Right cardiac atrium (tissue), 5 donors: Measurements from ENCODE around the gene HMGA1. TPM values are rescaled to one million over a fixed set of nuclear protein-coding genes. Genes with fewer than 3 reads are reported as not detected.
A peak's percentile ranks its signal among the peaks of the same experiment; 100 is the strongest.

Experiments used
- ATAC-seq, 2 donors: fragments of 200-7000 bp; cut with Tn5 transposase; one replicate each; pipeline versions ENCODE4 v1.8.0 to v1.9.1; 2020; ENCODE audit warnings: moderate library complexity in 2 of 2, mild to moderate bottlenecking in 1 of 2
- DNase-seq, 3 donors: peaks; one replicate each; pipeline ENCODE4 v3.0.0-alpha.2; 2020
- H3K27ac ChIP-seq: one replicate; pipeline ENCODE4 v1.5.1; 2013; ENCODE audit warnings: mild to moderate bottlenecking, low read length, control low read depth, moderate library complexity
- H3K27me3 ChIP-seq: one replicate; pipeline ENCODE4 v1.6.1; 2013; ENCODE audit not compliant: control insufficient read depth, insufficient read depth
- H3K4me1 ChIP-seq: one replicate; pipeline ENCODE4 v1.6.1; 2013; ENCODE audit warnings: low read length; ENCODE audit not compliant: control insufficient read depth, insufficient read depth
- H3K4me3 ChIP-seq: one replicate; pipeline ENCODE4 v1.5.1; 2013; ENCODE audit warnings: low read length, control low read depth
- H3K9me3 ChIP-seq: one replicate; pipeline ENCODE4 v1.6.1; 2013; ENCODE audit warnings: low read length; ENCODE audit not compliant: control insufficient read depth
- WGBS: extraction: QIAGEN DNeasy Blood & Tissue Kit; methylation state at CpG from one replicate; pipeline ENCODE4 v1.1.7; 2013; 5-methylcytosine and 5-hydroxymethylcytosine counted together
- intact Hi-C, 4 donors: fragments of 100-400 bp; cut with DNase I; formaldehyde crosslinking; loops; one replicate each; pipeline versions ENCODE4 v1.11.0 to v1.14.0; 2022 to 2023
- polyA plus RNA-seq: library from polyadenylated mRNA; stranded (reverse); fragments of 200-250 nt; gene quantifications from one replicate; pipeline ENCODE4 v1.2.3, GENCODE V29; 2013
- total RNA-seq, 4 donors: library from RNA; stranded (reverse); fragmentation: NEBNext Ultra II Directional; extraction: Animal tissue kit (Norgen Biotek cat#: 25700); gene quantifications; one replicate each; pipeline ENCODE4 v1.2.1, GENCODE V29; 2021
- donor health status: healthy with polysubstance abuse.
- donor health status: DM: no; HTN: yes; CAD: no.
- donor health status: DM: no; HTN: no; CAD: no.
- donor health status: DM: no; HTN: yes; CAD: no; lungs with severe emphysema.
- donor health status: DM: yes; HTN: yes; CAD: no.

The HMGA1 gene
- total and polyA plus RNA-seq, 5 donors = 29.7 to 43.0 (median 35.5) TPM

DNA sequence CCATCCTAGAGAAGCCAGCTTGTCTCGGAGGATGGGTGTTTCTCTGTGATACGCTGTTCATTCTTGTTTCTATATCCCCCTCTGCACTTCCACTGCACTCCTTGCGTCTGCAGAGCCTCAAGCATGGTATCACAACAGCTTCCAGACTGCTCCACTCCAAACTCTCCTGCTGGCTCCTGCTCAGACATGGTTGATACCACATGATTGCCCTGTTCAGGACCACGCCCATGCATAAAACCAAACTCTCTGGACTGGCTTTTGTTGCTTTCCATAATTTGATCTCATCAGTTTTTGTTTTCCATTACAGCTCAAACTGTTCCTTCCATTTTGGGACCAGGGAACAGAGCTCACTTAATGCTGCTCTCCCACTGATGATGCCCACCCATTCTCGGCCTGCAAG lies 42.2 kb downstream of the HMGA1 start:
- H3K9me3 ChIP-seq = no peaks in the 10 kb centered on the region
- ATAC-seq (no peak), DNase-seq (no peak)
- intact Hi-C loops = no loop called here
- no peak overlapping the region for H3K4me3 ChIP-seq
- H3K27ac ChIP-seq = no peak overlapping the region
- peaks cover 5% of the 10 kb centered on the region for H3K4me1 ChIP-seq
- WGBS = 93% methylated on average over 5 of the region's 5 CpGs
- H3K27me3 ChIP-seq = no peaks in the 10 kb centered on the region

DNA sequence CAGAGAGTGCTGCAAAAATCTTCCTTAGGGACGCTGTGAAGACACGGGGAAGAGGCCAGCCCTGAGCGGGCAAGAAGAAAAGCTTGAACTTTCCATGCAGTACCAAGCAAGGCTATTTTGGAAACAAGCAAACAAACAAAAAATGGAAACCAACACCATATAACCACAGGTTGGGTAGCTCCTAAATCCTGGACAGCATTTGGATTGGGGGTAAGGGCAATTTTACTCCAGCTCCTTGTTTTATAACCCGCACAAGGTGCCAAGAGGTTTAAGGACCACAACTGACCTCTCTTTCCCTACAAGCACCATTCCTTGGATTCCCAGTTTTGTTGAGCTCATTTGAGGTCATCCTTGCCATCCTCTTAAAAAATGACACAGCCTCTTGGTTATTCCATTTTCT lies 43.5 kb downstream of the HMGA1 start:
- no peak overlapping the region for H3K27ac ChIP-seq
- H3K9me3 ChIP-seq = no peaks in the 10 kb centered on the region
- no peak overlapping the region for H3K4me3 ChIP-seq
- ATAC-seq = no peak
- DNase-seq = no peak
- WGBS = 76% methylated on average over 4 of the region's 4 CpGs
- intact Hi-C loops = no loop called here
- peaks cover 4% of the 10 kb centered on the region for H3K4me1 ChIP-seq
- no peaks in the 10 kb centered on the region for H3K27me3 ChIP-seq

DNA sequence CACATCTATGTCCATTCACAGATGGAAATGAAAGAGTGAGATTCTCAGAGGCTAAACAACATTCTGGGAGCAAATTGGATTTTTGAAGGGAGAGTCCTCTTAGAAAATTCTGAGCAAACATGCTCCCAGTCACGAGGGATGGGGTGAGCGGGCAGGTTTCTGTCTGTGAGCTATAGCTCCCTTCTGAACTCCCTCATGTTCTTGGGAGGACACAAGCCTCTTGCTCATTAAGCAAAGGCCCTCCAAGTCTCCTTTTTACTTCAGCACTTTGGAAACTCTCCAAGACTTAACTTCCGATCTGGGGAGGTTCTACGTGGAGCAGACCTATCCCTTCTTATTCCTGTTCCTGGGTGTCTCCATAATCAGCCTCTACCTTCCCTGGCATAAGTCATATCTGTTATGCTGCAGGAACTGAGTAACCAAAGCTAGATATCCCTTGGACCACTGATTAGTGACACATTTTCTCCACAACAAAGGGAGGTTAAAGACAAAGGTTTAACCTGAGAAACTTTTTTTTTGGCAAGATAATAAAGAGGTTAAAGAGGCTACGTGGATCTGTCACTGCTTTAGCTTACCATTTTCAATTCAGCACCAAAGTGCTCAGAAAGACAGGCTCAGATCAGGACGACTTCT lies 45.1 kb downstream of the HMGA1 start:
- 73% methylated on average over 6 of the region's 6 CpGs for WGBS
- no peak overlapping the region for H3K4me3 ChIP-seq
- ATAC-seq = peak in 1 of 2 donors; percentile 75
- no peak for DNase-seq
- H3K4me1 ChIP-seq = peaks cover 2% of the 10 kb centered on the region
- no peaks in the 10 kb centered on the region for H3K27me3 ChIP-seq
- H3K27ac ChIP-seq = no peak overlapping the region
- H3K9me3 ChIP-seq = no peaks in the 10 kb centered on the region
- intact Hi-C loops = no loop called here

DNA sequence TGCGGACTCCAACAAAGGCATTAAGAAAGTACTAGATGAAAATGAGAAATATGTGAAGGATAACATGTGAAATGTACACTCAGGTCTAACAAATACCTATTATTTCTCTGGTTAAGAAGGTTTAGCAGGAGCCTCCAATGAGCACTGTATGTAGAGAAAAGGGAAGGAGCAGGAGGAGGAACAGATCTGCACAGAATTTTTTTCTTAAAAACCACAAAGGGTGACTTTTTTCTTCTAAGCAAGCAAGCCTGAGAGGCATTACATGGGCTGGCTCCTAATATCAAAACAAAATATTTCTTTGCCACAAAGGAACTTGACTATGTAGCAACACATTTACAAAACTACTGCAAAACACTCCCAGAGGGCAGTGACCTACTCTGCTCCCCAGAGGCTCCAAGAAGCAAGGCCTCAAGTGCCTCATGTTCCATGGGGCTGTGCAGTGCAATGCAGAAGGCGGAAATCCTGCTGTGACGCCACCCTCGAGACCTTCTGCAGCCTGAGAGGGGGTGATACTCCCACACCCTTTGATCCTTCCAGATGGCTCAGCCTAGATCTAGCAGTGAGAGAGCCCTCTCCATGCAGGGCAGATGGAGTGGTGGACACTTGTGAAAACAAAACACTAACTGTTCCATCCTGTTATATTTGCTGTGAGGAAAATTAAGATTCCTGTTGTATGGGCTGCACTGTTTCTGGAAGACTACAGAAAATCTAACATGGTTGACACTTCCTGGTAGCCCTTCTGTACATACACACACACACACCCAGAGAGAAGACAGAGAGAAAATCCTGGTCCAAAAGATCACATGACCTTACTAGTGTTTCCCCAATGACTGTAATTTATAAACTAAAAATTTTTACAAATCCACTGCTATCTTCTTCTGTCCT lies 48.1 kb downstream of the HMGA1 start:
- WGBS = 76% methylated on average over 4 of the region's 4 CpGs
- no peak overlapping the region for H3K4me3 ChIP-seq
- DNase-seq (peak; percentile 48 to 78 (median 75)), ATAC-seq (peak; percentile 69 to 80)
- H3K4me1 ChIP-seq = peaks cover 4% of the 10 kb centered on the region
- no peaks in the 10 kb centered on the region for H3K27me3 ChIP-seq
- no peaks in the 10 kb centered on the region for H3K9me3 ChIP-seq
- intact Hi-C loops = no loop called here
- H3K27ac ChIP-seq = no peak overlapping the region

DNA sequence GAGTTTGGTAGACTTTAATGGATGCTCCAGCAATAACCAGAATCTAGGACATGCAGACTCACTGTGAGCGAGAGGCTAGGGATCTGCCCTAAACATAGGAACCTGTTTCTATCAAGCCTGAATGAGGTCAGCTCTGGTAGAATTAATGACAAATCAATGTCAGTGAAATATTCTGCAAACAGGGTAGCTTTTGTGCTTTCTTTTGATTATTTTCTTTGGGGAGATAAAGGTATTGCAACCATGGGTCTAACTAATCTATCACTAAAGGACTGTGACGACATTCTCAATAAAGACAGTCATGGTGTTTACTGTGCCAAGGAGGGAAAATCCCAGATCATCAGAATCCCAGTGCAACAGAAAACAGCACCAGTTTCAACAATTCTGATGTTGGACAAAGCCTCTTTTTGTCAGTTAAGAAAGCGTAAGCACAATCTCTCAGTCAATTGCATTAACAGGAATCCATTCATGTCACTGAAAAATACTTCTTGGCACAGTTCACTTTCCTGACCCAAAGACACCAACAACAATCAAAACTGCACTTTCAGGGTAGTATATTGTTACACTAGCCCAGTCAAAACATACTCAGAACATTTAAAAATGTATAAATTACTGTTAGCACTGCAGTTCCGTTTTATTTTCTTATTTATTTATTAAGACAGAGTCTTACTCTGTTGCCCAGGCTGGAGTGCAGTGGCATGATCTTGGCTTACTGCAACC lies 48.9 kb downstream of the HMGA1 start:
- Histone ChIP-seq H3K9me3 (no peaks in the 10 kb centered on the region), H3K27me3 (no peaks in the 10 kb centered on the region), H3K4me1 (peaks cover 4% of the 10 kb centered on the region), H3K27ac (no peak overlapping the region), H3K4me3 (no peak overlapping the region)
- intact Hi-C loops = no loop called here
- 71% methylated on average over 4 of the region's 4 CpGs for WGBS
- DNase-seq (no peak), ATAC-seq (no peak)

DNA sequence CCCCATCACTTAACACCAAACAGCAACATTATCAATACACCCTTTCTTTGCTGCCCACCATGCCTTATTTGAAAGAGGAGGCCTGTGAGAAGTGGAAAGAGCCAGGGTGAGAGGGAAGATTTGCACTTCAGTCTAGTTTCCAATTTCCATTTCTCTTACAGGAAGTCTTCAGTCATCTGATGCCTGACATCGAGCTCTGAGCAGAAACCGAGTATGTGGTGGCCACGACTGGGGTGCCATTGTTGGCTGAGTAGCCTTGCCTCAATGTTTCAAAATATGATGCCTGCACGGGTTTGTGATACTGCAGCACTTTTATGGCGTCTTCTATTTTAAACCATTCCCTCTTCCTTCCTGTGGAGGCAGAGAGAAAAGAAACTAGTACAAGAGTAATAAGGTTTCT lies 51.9 kb downstream of the HMGA1 start:
- Histone ChIP-seq H3K4me3 (no peak overlapping the region), H3K4me1 (peaks cover 4% of the 10 kb centered on the region), H3K27me3 (no peaks in the 10 kb centered on the region), H3K9me3 (no peaks in the 10 kb centered on the region), H3K27ac (peak overlapping the region; percentile 30)
- no peak for DNase-seq
- intact Hi-C loops = no loop called here
- 37% methylated on average over 5 of the region's 5 CpGs for WGBS
- no peak for ATAC-seq

DNA sequence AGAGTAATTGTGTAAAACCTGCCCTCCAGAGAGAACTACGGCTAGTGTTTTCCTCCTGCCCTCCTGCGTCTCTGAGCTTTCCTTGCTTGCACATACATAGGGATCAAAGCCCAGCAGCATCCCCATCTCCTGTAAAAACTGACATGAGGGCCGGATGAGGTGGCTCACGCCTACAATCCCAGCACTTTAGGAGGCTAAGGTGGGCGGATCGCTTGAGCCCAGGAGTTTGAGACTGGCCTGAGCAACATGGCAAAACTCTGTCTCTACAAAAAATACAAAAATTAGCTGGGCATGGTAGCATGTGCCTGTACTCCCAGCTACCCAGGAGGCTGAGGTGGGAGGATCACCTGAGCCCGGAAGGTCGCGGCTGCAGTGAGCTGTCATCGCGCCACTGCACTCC lies 52.5 kb downstream of the HMGA1 start:
- peaks cover 2% of the 10 kb centered on the region for H3K4me1 ChIP-seq

DNA sequence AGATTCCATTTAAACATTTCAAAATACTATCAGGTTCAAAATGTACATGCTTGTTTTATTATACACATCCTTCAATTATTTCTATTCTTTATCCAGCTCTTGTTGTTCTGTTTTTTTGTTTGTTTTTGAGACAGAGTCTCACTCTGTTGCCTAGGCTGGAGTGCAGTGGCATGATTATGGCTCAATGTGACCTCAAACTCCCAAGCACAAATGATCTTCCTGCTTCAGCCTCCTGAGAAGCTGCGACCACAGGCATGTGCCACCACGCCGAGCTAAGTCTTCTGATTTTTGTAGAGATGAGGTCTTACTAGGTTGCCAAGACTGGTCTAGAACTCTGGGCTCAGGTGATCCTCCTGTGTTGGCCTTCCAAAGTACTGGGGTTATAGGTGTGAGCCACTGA lies 56.3 kb downstream of the HMGA1 start:
- H3K4me1 ChIP-seq = peaks cover 3% of the 10 kb centered on the region
- ATAC-seq (no peak), DNase-seq (no peak)
- no peaks in the 10 kb centered on the region for H3K9me3 ChIP-seq
- no peaks in the 10 kb centered on the region for H3K27me3 ChIP-seq
- peak overlapping the region; percentile 17 for H3K27ac ChIP-seq
- intact Hi-C loops = no loop called here
- WGBS = 95% methylated on average over 3 of the region's 3 CpGs
- no peak overlapping the region for H3K4me3 ChIP-seq

More for the DNA sequence above, 52.5 kb downstream of the HMGA1 start:
- 93% methylated on average over 11 of the region's 11 CpGs for WGBS
- H3K4me3 ChIP-seq = no peak overlapping the region
- DNase-seq = no peak
- ATAC-seq = no peak
- H3K9me3 ChIP-seq = no peaks in the 10 kb centered on the region
- no peaks in the 10 kb centered on the region for H3K27me3 ChIP-seq
- H3K27ac ChIP-seq = no peak overlapping the region
- intact Hi-C loops = no loop called here

DNA sequence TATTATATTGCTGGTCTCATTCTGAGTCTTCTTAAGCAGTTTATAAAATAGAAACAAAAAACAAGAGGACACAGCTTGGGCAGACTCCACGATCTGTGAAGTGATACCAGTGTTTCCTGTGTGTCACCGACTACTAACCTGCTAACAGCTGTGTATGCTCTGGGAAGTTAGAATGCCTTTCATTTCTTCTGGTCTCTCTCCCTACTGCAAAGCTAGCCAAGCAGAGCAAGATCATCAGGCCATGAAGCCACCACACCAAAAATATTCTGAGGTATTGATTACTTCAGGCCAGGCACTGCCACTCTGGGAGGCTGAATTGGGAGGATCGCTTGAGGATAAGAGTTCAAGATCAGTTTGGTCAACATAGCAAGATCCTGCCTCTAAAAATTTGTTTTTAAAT lies 59.0 kb downstream of the HMGA1 start:
- Histone ChIP-seq H3K27ac (peak overlapping the region; percentile 17), H3K4me1 (peaks cover 5% of the 10 kb centered on the region), H3K27me3 (no peaks in the 10 kb centered on the region), H3K9me3 (no peaks in the 10 kb centered on the region), H3K4me3 (no peak overlapping the region)
- DNase-seq (no peak), ATAC-seq (no peak)
- 55% methylated on average over 3 of the region's 3 CpGs for WGBS
- intact Hi-C loops = no loop called here
